Left colon (tissue), 2 donors: ENCODE measurements around the gene ZNF445. TPM values are rescaled to one million over a fixed set of nuclear protein-coding genes. Genes with fewer than 3 reads are reported as not detected.
"Not testable (repeated sequence)": the region's sequence is repeated elsewhere in the genome, so short reads cannot be mapped to it uniquely, and the experiment has no call there.

ENCODE experiments used
- ATAC-seq: fragments of 200-7000 bp; cut with Tn5 transposase; one replicate; pipeline ENCODE4 v1.9.1; 2020; ENCODE audit warnings: mild to moderate bottlenecking, moderate library complexity
- DNase-seq, 2 donors: peaks; one replicate each; pipeline ENCODE4 v3.0.0-alpha.2; 2020
- intact Hi-C, 2 donors: fragments of 100-400 bp; cut with DNase I in 1 of 2; cut with micrococcal nuclease in 1 of 2; formaldehyde crosslinking; loops; one replicate each; pipeline versions ENCODE4 v1.11.2 to v1.14.0; 2022; cut with DNase I, micrococcal nuclease
- total RNA-seq, 2 donors: library from RNA; stranded (reverse); fragmentation: NEBNext Ultra II Directional; extraction: Animal tissue kit (Norgen Biotek cat#: 25700); gene quantifications; one replicate each; pipeline ENCODE4 v1.2.1, GENCODE V29; 2021
- donor health status: DM: no; HTN: no; CAD: no.
- donor health status: DM: yes; HTN: yes; CAD: no.

Gene ZNF445
- total RNA-seq, 2 donors from 2014 or later = 13.4 to 14.7 TPM

- ATAC-seq (no peak), DNase-seq (no peak)
- intact Hi-C loops = no loop called here
Observed at GRCh38 chr3:44416031-44417030, 61.1 kb downstream of the ZNF445 start.

- intact Hi-C loops = no loop called here
- DNase-seq (no peak), ATAC-seq (no peak)
Observed at GRCh38 chr3:44415421-44415820, 62.0 kb downstream of the ZNF445 start.

- DNase-seq (no peak), ATAC-seq (no peak)
- intact Hi-C loops = no loop called here
Observed at GRCh38 chr3:44414517-44415090, 62.9 kb downstream of the ZNF445 start.

GRCh38 chr3:44412365-44412764, 65.1 kb downstream of the ZNF445 start:
- DNase-seq (no peak), ATAC-seq (no peak)
- intact Hi-C loops = no loop called here

GRCh38 chr3:44411031-44411645, 66.3 kb downstream of the ZNF445 start:
- no peak for DNase-seq
- ATAC-seq = no peak
- intact Hi-C loops = no loop called here

GRCh38 chr3:44409640-44410410, 67.6 kb downstream of the ZNF445 start:
- intact Hi-C loops = no loop called here
- no peak for DNase-seq
- no peak for ATAC-seq

GRCh38 chr3:44402548-44402947, 74.9 kb downstream of the ZNF445 start:
- intact Hi-C loops = no loop called here
- DNase-seq = no peak
- no peak for ATAC-seq

GRCh38 chr3:44400771-44401170, 76.7 kb downstream of the ZNF445 start:
- no peak for DNase-seq
- intact Hi-C loops = no loop called here
- ATAC-seq = no peak

GRCh38 chr3:44398853-44399252, 78.6 kb downstream of the ZNF445 start:
- ATAC-seq (no peak), DNase-seq (no peak)
- intact Hi-C loops = no loop called here

GRCh38 chr3:44398271-44398670, 79.2 kb downstream of the ZNF445 start:
- ATAC-seq, DNase-seq, intact Hi-C loops: not testable (repeated sequence)

GRCh38 chr3:44396200-44397171, 81.0 kb downstream of the ZNF445 start:
- ATAC-seq = no peak
- no peak for DNase-seq
- intact Hi-C loops = no loop called here

GRCh38 chr3:44395714-44396113, 81.8 kb downstream of the ZNF445 start:
- intact Hi-C loops = no loop called here
- ATAC-seq = no peak

GRCh38 chr3:44392489-44392888, 85.0 kb downstream of the ZNF445 start:
- ATAC-seq (no peak), DNase-seq (no peak)
- intact Hi-C loops = no loop called here

More at GRCh38 chr3:44395714-44396113, 81.8 kb downstream of the ZNF445 start:
- DNase-seq = no peak

- DNase-seq (no peak), ATAC-seq (no peak)
- intact Hi-C loops = no loop called here
Observed at GRCh38 chr3:44387404-44387803, 90.1 kb downstream of the ZNF445 start.
